PFSK-1 (cell line): Measurements from ENCODE around the gene TNIP1.

ENCODE experiments used
- FOXP2 ChIP-seq: optimal IDR thresholded peaks from 2 replicates; pipeline ENCODE3; 2011; ENCODE audit warnings: borderline replicate concordance, control low read depth, inconsistent platforms; ENCODE audit not compliant: insufficient read depth; ENCODE audit errors: extremely low read length, extremely low read depth
- POLR2AphosphoS5 ChIP-seq: IDR thresholded peaks from 2 replicates; pipeline ENCODE4 v1.6.1; 2012; ENCODE audit warnings: low read depth, mild to moderate bottlenecking, control low read depth, low read length, moderate library complexity
- SIN3A ChIP-seq: IDR thresholded peaks from 2 replicates; pipeline ENCODE4 v1.6.1; 2012; ENCODE audit warnings: mild to moderate bottlenecking, low read length, moderate library complexity, borderline replicate concordance; ENCODE audit not compliant: insufficient read depth
- TAF1 ChIP-seq: IDR thresholded peaks from 2 replicates; pipeline ENCODE4 v1.6.1; 2012; ENCODE audit warnings: low read length, control low read depth, borderline replicate concordance; ENCODE audit not compliant: insufficient read depth
- TF ChIP-seq, protein P1 (sequence below), 2 experiments: IDR thresholded peaks; 2 replicates each; pipeline versions ENCODE4 v1.6.1 to v1.8.0; 2011 to 2012; ENCODE audit warnings: low read depth in 2 of 2, low read length in 2 of 2, control low read depth in 1 of 2, inconsistent platforms in 1 of 2, mild to moderate bottlenecking in 1 of 2, moderate library complexity in 1 of 2; ENCODE audit not compliant: insufficient read depth in 1 of 2

The TNIP1 gene

GRCh38 chr5:151084363-151084762, 3.5 kb upstream of the TNIP1 start:
- TF ChIP-seq SIN3A = no peak
- TF ChIP-seq FOXP2 = no peak
- TF ChIP-seq, protein P1, sequence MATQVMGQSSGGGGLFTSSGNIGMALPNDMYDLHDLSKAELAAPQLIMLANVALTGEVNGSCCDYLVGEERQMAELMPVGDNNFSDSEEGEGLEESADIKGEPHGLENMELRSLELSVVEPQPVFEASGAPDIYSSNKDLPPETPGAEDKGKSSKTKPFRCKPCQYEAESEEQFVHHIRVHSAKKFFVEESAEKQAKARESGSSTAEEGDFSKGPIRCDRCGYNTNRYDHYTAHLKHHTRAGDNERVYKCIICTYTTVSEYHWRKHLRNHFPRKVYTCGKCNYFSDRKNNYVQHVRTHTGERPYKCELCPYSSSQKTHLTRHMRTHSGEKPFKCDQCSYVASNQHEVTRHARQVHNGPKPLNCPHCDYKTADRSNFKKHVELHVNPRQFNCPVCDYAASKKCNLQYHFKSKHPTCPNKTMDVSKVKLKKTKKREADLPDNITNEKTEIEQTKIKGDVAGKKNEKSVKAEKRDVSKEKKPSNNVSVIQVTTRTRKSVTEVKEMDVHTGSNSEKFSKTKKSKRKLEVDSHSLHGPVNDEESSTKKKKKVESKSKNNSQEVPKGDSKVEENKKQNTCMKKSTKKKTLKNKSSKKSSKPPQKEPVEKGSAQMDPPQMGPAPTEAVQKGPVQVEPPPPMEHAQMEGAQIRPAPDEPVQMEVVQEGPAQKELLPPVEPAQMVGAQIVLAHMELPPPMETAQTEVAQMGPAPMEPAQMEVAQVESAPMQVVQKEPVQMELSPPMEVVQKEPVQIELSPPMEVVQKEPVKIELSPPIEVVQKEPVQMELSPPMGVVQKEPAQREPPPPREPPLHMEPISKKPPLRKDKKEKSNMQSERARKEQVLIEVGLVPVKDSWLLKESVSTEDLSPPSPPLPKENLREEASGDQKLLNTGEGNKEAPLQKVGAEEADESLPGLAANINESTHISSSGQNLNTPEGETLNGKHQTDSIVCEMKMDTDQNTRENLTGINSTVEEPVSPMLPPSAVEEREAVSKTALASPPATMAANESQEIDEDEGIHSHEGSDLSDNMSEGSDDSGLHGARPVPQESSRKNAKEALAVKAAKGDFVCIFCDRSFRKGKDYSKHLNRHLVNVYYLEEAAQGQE (IDR thresholded peaks at IDR 0.05; ENCODE audit: insufficient read depth in 1 of 2, low read depth in 2 of 2, low read length in 2 of 2) = no peak
- no peak for TF ChIP-seq POLR2AphosphoS5
- no peak for TF ChIP-seq TAF1

GRCh38 chr5:151083081-151083676, 2.3 kb upstream of the TNIP1 start:
- TF ChIP-seq, protein P1 (IDR thresholded peaks at IDR 0.05; ENCODE audit: insufficient read depth in 1 of 2, low read depth in 2 of 2, low read length in 2 of 2) = no peak
- TF ChIP-seq POLR2AphosphoS5 (no peak), SIN3A (no peak), TAF1 (no peak), FOXP2 (no peak)

DNA sequence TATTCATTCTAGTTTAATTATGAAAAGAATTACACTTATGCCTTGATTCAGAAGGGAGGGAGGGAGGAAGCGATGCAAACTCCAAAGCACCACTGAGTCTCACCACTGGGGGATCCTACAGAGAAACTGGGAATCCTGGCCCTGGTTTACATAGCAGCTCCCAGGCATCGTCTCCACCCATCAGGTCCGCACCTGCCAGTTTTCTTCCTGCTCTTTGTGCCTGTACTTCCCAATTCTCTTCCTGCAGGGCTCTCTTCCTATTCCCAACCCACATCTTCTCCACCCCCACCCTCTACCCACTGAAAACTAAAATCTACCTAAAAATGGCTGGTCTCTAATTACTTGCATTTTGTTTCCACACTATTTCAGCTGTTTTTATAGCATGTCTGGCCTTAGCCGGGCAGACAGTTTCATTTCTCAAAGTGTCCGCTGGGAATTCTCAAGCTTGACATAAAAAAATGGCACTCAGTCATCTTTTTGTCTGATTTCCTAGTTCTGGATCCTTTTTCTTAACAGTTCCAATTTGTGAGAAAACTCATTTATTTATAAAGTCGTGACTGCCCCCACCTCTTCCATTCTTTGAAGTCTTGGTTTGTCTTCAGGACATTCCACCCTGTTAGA, 1.6 kb upstream of the TNIP1 start:
- no peak for TF ChIP-seq TAF1
- TF ChIP-seq, protein P1 (IDR thresholded peaks at IDR 0.05; ENCODE audit: insufficient read depth in 1 of 2, low read depth in 2 of 2, low read length in 2 of 2) = no peak
- no peak for TF ChIP-seq POLR2AphosphoS5
- no peak for TF ChIP-seq FOXP2
- no peak for TF ChIP-seq SIN3A

GRCh38 chr5:151081431-151082281, 822 bp upstream of the TNIP1 start:
- no peak for TF ChIP-seq FOXP2
- TF ChIP-seq, protein P1 (IDR thresholded peaks at IDR 0.05; ENCODE audit: insufficient read depth in 1 of 2, low read depth in 2 of 2, low read length in 2 of 2) = 0 out of 4 replicates have a peak, but pooled peaks of 1 of the 2 experiments have one; percentile 2
